Stimulated activated CD8-positive, alpha-beta memory T cell treated with anti-CD3 and anti-CD28 coated beads, Interleukin-12 subunit alpha, Interleukin-12 subunit beta, amount 100 ng/mL, for 24 hours (primary cell): ENCODE results near the gene FANCI.
A peak's percentile ranks its signal among the peaks of the same experiment; 100 is the strongest.

ENCODE experiments used
- DNase-seq: peaks from one replicate; pipeline ENCODE4 v3.0.0-alpha.2; 2020; ENCODE audit errors: extremely low read depth

The FANCI gene

GRCh38 chr15:89333011-89333860 is 89.5 kb downstream of the FANCI start:
- DNase-seq = no peak

DNA sequence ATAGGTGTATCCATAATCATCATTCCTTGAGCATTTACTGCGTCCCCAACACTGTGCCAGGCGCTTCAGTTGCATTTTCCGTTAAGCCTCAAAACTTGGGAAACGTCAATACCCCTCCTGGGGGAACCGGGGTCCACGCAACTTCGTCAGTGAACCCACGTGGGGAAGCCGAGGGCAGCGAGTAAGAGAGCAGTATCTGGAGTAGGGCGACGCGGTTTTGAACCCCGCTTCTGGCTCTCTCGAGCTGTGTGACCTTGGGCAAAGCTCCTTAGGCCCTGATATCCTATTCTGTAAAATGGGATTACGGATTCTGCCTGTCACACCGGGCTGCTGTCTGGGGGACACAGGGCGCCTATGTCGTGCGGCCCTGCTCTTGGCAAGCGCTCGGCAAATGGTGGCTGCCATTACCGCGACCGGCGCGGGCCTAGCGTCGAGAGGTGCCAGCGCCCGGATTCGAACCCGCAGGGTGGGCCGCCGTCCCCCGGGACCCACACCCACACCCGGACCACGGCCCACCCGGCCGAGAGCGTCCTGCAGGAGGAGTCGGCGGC is 90.3 kb downstream of the FANCI start:
- no peak for DNase-seq

- peak; percentile 92 for DNase-seq
These were observed 90.9 kb downstream of the FANCI start, which contains the start of gene POLG for GRCh38 chr15:89334510-89335297. Gene POLG, minus strand, starts transcription at chr15:89334824. Its CDS starts 1,070 bp downstream, at chr15:89333754.

DNA sequence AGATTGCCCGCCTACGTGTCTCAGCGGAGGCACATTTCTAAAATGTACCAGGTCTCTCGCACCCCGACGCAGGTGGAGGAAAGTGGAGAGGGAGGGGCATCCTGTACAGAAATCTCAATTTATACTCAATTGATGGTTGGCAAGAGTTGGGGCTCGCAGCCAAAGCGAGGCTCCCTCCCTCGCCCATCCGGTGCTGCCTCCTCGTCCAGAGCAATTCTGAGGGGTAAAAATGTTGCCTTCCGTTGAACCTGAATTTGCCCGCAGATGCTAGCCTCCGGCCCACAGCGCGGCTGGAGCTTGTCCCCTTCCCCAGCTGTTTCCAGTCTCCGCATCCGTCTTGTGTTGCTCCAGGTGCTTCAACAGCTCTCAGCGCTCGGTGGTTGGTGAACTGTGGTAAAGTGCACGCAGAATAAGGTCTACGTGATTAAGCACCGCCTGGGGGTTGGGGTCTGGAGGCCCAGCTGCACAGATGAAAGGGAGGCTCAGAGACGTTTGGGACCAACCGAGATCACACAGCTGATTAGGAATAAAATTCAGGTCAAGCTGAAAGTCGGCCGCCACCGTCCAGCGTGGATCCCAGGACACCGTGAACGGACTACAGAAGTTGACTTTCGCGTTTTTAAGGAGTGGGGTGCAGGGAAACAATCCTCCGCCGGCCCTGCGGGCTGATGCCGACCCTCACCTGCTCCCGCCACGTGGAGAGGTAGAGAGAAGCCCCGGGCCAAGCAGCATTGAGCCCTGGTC is 91.7 kb downstream of the FANCI start:
- DNase-seq = no peak

DNA sequence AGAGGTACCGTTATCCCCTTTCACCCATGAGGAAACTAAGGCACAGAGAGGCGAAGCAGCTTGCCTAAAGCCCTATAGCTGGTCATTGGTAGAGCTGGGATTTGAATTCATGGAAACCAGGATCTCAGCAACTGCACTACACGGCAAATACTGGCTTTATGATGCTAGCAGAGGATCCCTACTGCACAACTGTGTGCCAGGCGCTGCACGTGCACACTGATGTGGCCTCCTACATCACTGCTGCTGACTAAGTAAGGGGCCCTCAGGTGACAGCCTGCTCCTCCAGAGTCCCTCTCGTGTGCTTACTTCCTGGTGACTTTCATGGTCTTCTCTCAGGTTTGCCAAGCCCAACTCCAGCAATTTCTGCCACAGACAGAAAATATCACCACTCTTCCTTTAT is 94.3 kb downstream of the FANCI start:
- no peak for DNase-seq

- DNase-seq = no peak
These were observed 96.8 kb downstream of the FANCI start for GRCh38 chr15:89340573-89340972.

DNA sequence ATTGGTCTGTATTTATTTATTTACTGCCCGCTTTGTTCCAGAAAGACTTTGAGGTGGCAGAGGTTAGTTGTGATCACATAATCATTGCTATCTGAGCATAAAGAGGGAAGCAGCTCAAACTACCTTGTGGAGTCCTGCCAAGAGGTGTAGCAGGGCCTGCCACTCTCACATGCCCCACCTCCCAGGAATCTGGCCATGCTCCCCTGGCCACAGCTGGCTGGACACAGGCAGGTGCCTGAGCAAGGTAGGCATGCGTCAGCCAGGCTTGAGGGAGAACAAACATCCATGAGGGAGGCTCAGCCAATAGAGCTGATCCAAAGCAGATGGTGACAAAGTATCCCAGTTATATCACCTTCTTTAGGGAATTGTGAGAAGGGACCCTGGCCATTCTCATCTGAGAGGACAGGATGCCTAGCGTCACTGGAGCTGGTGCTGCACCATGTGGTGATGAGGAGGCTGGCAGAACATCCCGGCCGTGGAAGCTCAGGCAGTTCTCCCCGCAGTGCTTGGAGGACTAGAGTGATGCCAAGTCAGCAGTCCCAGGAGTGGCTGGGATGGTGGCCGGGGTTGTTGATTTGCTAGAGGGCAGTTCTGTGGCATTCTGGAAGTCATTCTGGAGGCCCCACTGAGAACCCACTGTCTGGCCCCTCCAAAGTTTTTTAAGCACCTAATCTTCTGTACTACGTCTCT is 97.7 kb downstream of the FANCI start:
- no peak for DNase-seq

GRCh38 chr15:89342840-89343239 is 99.1 kb downstream of the FANCI start:
- DNase-seq = no peak

DNA sequence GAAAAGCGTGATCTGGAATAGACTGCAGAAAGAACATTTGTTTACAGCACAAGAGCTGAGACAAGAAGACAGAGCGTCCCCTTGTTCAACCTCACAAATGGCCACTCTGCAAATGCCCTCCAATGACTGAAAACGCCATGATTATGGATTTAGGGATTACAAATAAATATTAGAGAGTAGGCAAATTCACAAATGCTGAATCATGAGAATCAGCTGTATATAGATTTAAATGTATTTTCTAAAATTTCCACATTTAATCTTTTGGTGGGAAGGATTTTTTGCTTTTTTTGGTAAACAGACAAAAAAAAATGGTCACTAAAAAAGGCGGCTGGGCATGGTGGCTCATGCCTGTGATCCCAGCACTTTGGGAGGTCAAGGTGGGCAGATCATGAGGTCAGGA is 101.5 kb downstream of the FANCI start:
- DNase-seq = no peak

GRCh38 chr15:89346516-89347231 is 102.9 kb downstream of the FANCI start:
- no peak for DNase-seq

DNA sequence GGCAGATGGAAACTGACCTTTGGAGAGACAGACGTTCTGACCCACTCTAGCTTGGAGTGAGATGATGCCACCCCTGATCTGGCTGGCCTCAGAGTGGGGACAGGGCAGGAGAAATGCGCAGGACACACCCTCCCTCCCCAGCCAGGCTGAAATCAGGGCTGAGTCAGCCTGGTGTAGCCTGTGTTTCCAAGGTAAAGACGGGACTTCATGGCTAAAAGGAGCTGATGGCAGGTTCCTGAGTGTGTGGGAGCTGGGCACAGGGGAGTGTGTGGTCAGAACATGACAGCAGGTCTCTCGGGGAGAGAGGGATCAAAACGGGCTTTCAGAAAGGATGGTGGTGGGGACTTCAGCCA is 105.4 kb downstream of the FANCI start:
- no peak for DNase-seq

DNA sequence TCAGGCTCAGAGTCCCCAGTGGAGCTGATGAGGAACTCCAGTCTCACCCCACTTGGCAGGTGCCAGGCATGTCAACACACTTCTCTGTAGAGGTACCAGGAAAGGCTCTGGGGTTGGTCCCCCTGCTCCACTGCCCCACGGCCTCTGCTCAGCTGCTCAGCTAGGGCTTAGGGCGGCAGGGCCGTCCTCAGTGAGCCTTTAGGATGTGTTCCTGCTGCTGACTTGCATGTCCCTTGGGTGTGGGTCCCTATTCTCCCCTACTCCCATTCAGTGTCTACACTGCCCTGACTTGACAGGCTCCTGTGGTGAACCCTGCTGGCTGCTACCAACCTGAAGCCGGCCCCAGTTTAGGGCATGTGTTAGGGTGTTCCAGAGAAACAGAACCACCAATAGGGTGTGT is 108.7 kb downstream of the FANCI start:
- DNase-seq = no peak

GRCh38 chr15:89353991-89354390 is 110.2 kb downstream of the FANCI start:
- no peak for DNase-seq

GRCh38 chr15:89356634-89357298 is 113.0 kb downstream of the FANCI start:
- DNase-seq = no peak

DNA sequence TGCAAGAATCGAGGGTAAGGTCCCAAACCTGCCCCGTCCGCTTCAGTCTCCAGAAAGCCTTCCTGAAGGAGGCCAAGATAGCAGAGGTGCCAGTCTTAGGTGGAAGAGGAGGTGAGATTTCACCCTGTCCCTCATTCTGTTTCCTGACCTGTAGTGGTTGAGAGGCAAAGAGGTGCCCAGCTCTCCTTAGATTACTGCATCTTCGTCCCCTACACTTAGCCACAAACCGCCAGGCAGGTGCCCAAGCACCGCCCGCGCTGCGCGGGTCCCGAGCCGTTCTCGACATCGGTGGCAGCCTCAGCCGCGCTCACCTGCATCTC is 114.6 kb downstream of the FANCI start:
- no peak for DNase-seq

- DNase-seq = peak; percentile 40
These were observed 115.1 kb downstream of the FANCI start for GRCh38 chr15:89358755-89359439.

GRCh38 chr15:89359471-89360293 is 115.9 kb downstream of the FANCI start:
- no peak for DNase-seq

DNA sequence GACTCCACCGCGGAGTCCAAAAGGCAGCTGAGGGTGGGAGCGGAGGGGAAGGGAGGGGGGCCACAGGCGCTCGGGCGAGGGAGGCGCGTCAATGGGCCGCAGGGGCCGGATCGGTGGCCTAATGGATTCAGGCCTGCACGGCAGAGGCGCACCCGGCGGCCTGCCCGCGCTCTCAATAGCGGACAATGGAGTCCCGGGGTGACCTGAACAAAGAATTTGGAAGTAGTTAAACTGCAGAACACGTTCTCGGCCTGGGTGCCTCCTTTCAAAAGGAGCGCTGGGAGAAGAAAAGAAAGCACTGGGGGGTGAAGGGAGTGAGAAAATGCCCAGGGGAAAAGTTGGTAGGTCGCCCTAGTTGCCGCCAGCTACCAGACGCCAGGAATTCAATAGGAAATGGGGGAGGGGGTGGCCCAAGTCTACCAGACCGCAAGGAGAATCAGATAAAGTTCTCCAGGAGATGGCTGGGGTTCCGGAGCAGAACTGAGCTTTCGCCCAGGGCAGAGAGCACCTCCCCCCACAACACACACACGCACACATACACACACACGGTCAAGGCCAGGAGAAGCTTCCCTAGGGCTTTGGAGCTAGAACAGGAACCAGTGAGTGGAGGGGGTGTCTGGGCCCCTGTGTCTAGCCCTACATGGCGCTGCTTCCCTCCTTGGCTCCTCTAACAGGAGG is 116.7 kb downstream of the FANCI start:
- no peak for DNase-seq
